ENCODE results near the gene GSN. TPM values are rescaled to one million over a fixed set of nuclear protein-coding genes. Genes with fewer than 3 reads are reported as not detected.

GSN gene
- total and polyA plus RNA-seq, 2 experiments from 2014 or later: 268 to 310 TPM

- no peaks in the 10 kb centered on the region for H3K36me3 ChIP-seq
- no peak for DNase-seq (ENCODE audit: low read depth in 1 of 2, low spot score in 1 of 2)
- no peaks in the 10 kb centered on the region for H3K27me3 ChIP-seq
- no peaks in the 10 kb centered on the region for H3K4me1 ChIP-seq (ENCODE audit: low read depth)
- no peak for TF ChIP-seq CTCF (IDR thresholded peaks at IDR 0.05; ENCODE audit: low read depth, low read length)
- H3K27ac ChIP-seq: no peak overlapping the region
- H3K9me3 ChIP-seq (ENCODE audit: low read depth): no peaks in the 10 kb centered on the region
- H3K4me3 ChIP-seq: no peak overlapping the region
These were observed 5.5 kb upstream of the GSN start for GRCh38 chr9:121262423-121262822.

- Histone ChIP-seq H3K9me3 (ENCODE audit: low read depth) (no peaks in the 10 kb centered on the region), H3K36me3 (no peaks in the 10 kb centered on the region), H3K27ac (no peak overlapping the region), H3K27me3 (no peaks in the 10 kb centered on the region), H3K4me3 (no peak overlapping the region), H3K4me1 (ENCODE audit: low read depth) (no peaks in the 10 kb centered on the region)
- DNase-seq (ENCODE audit: low read depth in 1 of 2, low spot score in 1 of 2): no peak
- TF ChIP-seq CTCF (IDR thresholded peaks at IDR 0.05; ENCODE audit: low read depth, low read length): no peak
These were observed 5.0 kb upstream of the GSN start for GRCh38 chr9:121262953-121263352.

DNA sequence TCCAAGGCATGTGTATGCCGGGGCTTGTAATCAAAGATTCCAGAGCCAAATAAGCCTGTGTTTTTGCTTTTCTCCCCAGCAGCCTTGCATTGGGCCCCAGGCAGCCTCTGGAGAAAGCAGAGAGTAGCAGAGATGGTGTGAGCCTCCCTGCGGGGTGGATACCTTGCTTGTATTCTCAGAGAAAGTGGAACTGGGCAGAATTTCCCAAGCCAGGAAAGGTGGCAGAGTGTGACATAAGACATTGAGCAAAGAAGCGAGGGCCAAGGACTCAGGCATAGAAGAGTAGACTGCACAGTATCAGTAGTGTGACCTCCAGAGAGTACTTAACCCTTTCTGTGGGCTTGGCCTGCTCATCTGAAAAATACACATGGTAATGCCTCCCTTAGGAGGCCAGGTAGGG lies 1.6 kb upstream of the GSN start:
- Histone ChIP-seq H3K27me3 (no peaks in the 10 kb centered on the region), H3K4me3 (no peak overlapping the region), H3K4me1 (ENCODE audit: low read depth) (peaks cover 15% of the 10 kb centered on the region), H3K9me3 (ENCODE audit: low read depth) (no peaks in the 10 kb centered on the region), H3K36me3 (no peaks in the 10 kb centered on the region), H3K27ac (no peak overlapping the region)
- no peak for TF ChIP-seq CTCF (IDR thresholded peaks at IDR 0.05; ENCODE audit: low read depth, low read length)
- DNase-seq (ENCODE audit: low read depth in 1 of 2, low spot score in 1 of 2): no peak

- Histone ChIP-seq H3K4me3 (peak overlapping the region; percentile 71), H3K27ac (no peak overlapping the region), H3K27me3 (no peaks in the 10 kb centered on the region), H3K36me3 (no peaks in the 10 kb centered on the region), H3K4me1 (ENCODE audit: low read depth) (peaks cover 20% of the 10 kb centered on the region), H3K9me3 (ENCODE audit: low read depth) (no peaks in the 10 kb centered on the region)
- no peak for DNase-seq (ENCODE audit: low read depth in 1 of 2, low spot score in 1 of 2)
- no peak for TF ChIP-seq CTCF (IDR thresholded peaks at IDR 0.05; ENCODE audit: low read depth, low read length)
These were observed 884 bp upstream of the GSN start for GRCh38 chr9:121266906-121267650.

GRCh38 chr9:121268598-121268850 lies 562 bp downstream of the GSN start:
- Histone ChIP-seq H3K27ac (no peak overlapping the region), H3K4me1 (ENCODE audit: low read depth) (peaks cover 20% of the 10 kb centered on the region), H3K4me3 (peak overlapping the region; percentile 71), H3K9me3 (ENCODE audit: low read depth) (no peaks in the 10 kb centered on the region), H3K36me3 (no peaks in the 10 kb centered on the region), H3K27me3 (no peaks in the 10 kb centered on the region)
- no peak for TF ChIP-seq CTCF (IDR thresholded peaks at IDR 0.05; ENCODE audit: low read depth, low read length)
- DNase-seq (ENCODE audit: low read depth in 1 of 2, low spot score in 1 of 2): no peak

Data from cardiac muscle cell (in vitro differentiated cells and primary cell).